RWPE1 (cell line): ENCODE data around the gene ETV2.
"Not testable (repeated sequence)": the region's sequence is repeated elsewhere in the genome, so short reads cannot be mapped to it uniquely, and the experiment has no call there.

Experiments
- CTCF ChIA-PET: fragments of 350-600 bp; sonication (Branson Sonifier 250); formaldehyde crosslinking; extraction: SDS; loops from one replicate; lab custom pipeline; 2021; lab: Yijun Ruan, JAX
- POLR2A ChIA-PET: fragments of 400-600 bp; formaldehyde crosslinking; extraction: SDS; loops from one replicate; lab custom pipeline; 2020; ENCODE audit warnings: antibody characterized with exemption; ENCODE audit not compliant: low non-redundant PET; lab: Yijun Ruan, JAX
- DNase-seq: peaks from one replicate; pipeline ENCODE4 v3.0.0; 2012; ENCODE audit warnings: low spot score
- H3K27ac ChIP-seq: fragments of 450-650 bp; 2 replicates; pipeline ENCODE4 v1.5.1; 2017
- TF ChIP-seq, protein P1 (sequence below): fragments of 450-650 bp; conservative IDR thresholded peaks from 2 replicates; pipeline ENCODE4 v1.5.1; 2017; ENCODE audit warnings: low read depth, mild to moderate bottlenecking

ETV2 gene

GRCh38 chr19:35641515-35642151, at the start of gene ETV2:
Gene ETV2, plus strand, starts transcription at chr19:35641745. Its CDS starts 716 bp downstream, at chr19:35642461.
- H3K27ac ChIP-seq: no peak within 1 kb of the TSS; the same call in 1 of the 2 replicates
- CTCF ChIA-PET: no interaction called here
- DNase-seq: no peak
- TF ChIP-seq, protein P1, sequence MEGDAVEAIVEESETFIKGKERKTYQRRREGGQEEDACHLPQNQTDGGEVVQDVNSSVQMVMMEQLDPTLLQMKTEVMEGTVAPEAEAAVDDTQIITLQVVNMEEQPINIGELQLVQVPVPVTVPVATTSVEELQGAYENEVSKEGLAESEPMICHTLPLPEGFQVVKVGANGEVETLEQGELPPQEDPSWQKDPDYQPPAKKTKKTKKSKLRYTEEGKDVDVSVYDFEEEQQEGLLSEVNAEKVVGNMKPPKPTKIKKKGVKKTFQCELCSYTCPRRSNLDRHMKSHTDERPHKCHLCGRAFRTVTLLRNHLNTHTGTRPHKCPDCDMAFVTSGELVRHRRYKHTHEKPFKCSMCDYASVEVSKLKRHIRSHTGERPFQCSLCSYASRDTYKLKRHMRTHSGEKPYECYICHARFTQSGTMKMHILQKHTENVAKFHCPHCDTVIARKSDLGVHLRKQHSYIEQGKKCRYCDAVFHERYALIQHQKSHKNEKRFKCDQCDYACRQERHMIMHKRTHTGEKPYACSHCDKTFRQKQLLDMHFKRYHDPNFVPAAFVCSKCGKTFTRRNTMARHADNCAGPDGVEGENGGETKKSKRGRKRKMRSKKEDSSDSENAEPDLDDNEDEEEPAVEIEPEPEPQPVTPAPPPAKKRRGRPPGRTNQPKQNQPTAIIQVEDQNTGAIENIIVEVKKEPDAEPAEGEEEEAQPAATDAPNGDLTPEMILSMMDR: no peak
- POLR2A ChIA-PET: no interaction called here

DNA sequence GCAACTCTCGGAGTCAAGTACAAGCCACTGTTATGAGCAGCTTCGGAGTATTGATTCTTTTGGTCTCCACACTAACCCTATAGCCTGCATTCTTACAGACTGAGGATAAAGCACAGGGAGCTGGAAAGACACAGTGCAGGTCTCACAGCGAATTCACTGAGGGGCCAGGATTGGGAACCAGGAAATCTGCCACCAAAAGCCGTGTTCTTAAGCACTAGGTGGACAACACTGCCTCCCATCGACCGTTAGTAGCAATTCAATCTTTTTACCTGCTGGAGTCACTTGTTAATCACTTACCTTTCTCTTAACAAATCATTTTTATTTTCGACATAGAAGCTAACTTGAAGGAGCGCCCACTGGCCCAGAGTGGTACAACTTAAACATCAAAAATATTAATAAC, 49.3 kb upstream of the ETV2 start:
- no peak overlapping the region for H3K27ac ChIP-seq
- TF ChIP-seq, protein P1: no peak
- ChIA-PET POLR2A (no interaction called here), CTCF (interaction anchor here (0.6 to 1.1 kb wide), 3 partner anchors 43 to 104 kb away, joined by 3 to 5 read pairs (median 4); no protein-coding TSS in a partner anchor)
- no peak for DNase-seq

DNA sequence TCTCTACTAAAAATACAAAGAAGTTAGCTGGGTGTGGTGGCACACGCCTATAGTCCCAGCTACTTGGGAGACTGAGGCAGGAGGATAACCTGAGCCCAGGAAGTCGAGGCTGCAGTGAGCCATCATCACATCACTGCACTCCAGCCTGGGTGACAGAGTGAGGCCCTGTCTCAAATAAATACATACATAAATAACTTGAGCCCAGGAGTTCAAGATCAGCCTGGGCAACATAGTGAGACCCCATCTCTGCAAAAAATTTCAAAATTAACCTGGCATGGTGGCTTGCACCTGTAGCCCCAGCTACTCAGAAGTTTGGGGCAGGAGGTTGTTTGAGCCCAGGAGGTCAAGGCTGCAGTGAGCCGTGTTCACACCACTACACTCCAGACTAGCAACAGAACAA, 46.5 kb upstream of the ETV2 start:
- H3K27ac ChIP-seq, DNase-seq, POLR2A ChIA-PET: not testable (repeated sequence)
- CTCF ChIA-PET: interaction anchor here (0.6 kb wide), 1 partner anchor 36 kb away, joined by 3 read pairs; no protein-coding TSS in a partner anchor

- H3K27ac ChIP-seq: no peak overlapping the region
- no peak for DNase-seq
- TF ChIP-seq, protein P1: no peak
- ChIA-PET POLR2A (no interaction called here), CTCF (no interaction called here)
Observed at GRCh38 chr19:35595928-35596327, 45.6 kb upstream of the ETV2 start.

DNA sequence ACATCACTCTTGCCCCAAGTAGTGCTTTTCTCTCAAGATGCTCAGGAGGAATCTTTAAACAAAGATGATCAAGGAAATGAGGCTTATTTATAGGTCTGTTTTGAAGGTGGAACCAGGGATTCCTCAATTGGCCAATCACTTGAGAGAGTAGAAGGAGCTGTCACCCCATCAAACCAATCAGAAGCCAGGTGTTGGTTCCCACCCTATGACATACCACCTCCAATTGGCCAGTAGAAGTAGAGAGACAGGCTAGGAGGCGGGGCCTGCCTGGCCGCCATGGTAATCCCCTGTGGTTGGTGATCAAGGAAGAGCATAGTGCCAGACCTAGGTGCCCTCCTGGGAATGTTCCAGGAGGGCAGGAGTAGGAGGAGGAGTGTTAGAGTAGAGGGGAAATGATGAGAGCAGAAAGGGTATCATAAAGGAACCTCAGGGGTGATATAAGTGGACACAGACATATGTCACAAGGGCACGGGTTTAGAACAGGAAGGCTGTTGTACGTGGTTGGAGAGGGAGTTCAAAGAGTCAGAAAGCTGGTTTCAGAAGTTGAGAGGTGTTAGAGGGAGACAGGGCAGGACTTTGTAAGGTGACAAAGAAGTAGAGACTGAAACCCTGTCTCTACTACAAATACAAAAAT, 45.1 kb upstream of the ETV2 start:
- peak; percentile 39 for DNase-seq
- ChIA-PET CTCF (no interaction called here), POLR2A (no interaction called here)
- no peak overlapping the region for H3K27ac ChIP-seq
- TF ChIP-seq, protein P1: no peak

DNA sequence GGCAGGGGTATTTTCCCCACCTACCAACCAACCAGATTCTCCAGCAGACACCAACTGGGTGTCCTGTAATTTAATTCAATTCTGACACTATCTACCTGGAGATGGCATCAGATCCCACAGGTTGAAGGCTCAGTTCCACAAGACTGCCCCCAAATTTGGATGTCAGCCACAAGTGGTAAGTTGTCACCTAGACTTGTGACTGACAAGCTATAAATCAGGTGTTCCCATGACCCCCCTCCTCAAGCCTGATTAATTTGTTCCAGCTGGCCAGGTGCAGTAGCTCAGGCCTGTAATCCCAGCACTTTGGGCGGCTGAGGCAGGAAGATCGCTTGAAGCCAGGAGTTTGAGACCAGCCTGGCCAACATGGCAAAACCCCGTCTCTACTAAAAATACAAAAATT, 39.6 kb upstream of the ETV2 start:
- TF ChIP-seq, protein P1: no peak
- DNase-seq: no peak
- ChIA-PET CTCF (no interaction called here), POLR2A (no interaction called here)
- no peak overlapping the region for H3K27ac ChIP-seq

- POLR2A ChIA-PET, H3K27ac ChIP-seq, CTCF ChIA-PET, DNase-seq: not testable (repeated sequence)
Observed at GRCh38 chr19:35604436-35604835, 37.1 kb upstream of the ETV2 start.

GRCh38 chr19:35607170-35607569, 34.4 kb upstream of the ETV2 start:
- POLR2A ChIA-PET, H3K27ac ChIP-seq, DNase-seq: not testable (repeated sequence)
- CTCF ChIA-PET: interaction anchor here (0.6 to 1.1 kb wide), 2 partner anchors 86 to 128 kb away, joined by 3 to 4 read pairs; no protein-coding TSS in a partner anchor
